Neuronal stem cell (in vitro differentiated cells): Measurements from ENCODE around the gene GPR55.

Source experiments
- DNase-seq: peaks from one replicate; pipeline ENCODE4 v3.0.0-alpha.2; 2013; ENCODE audit warnings: low spot score
- H2AFZ ChIP-seq: one replicate; pipeline ENCODE4 v1.6.1; 2013; ENCODE audit warnings: mild to moderate bottlenecking, low read length, inconsistent platforms
- H2AK5ac ChIP-seq: 2 replicates; pipeline ENCODE4 v1.6.1; 2013; ENCODE audit warnings: low read depth, mild to moderate bottlenecking, inconsistent platforms, low read length, moderate library complexity, mixed read lengths
- H2BK120ac ChIP-seq: 2 replicates; pipeline ENCODE4 v1.6.1; 2013; ENCODE audit warnings: low read depth, mild to moderate bottlenecking, inconsistent platforms, low read length, moderate library complexity, mixed read lengths
- H2BK12ac ChIP-seq: one replicate; pipeline ENCODE4 v1.6.1; 2013; ENCODE audit warnings: low read length, inconsistent platforms
- H2BK15ac ChIP-seq: 2 replicates; pipeline ENCODE4 v1.6.1; 2013; ENCODE audit warnings: mild to moderate bottlenecking, low read length, inconsistent platforms, mixed read lengths
- H2BK5ac ChIP-seq: one replicate; pipeline ENCODE4 v1.6.1; 2013; ENCODE audit warnings: inconsistent platforms, mild to moderate bottlenecking, low read length, moderate library complexity
- H3K14ac ChIP-seq: one replicate; pipeline ENCODE4 v1.6.1; 2013; ENCODE audit warnings: low read length, inconsistent platforms
- H3K18ac ChIP-seq: 2 replicates; pipeline ENCODE4 v1.6.1; 2013; ENCODE audit warnings: low read length, inconsistent platforms
- H3K23ac ChIP-seq: 2 replicates; pipeline ENCODE4 v1.6.1; 2013; ENCODE audit warnings: low read depth, mild to moderate bottlenecking, mixed read lengths, low read length, inconsistent platforms; ENCODE audit not compliant: poor library complexity
- H3K27ac ChIP-seq: replicated peaks from 3 replicates; pipeline ENCODE4 v1.5.1; 2013; ENCODE audit warnings: low read length, inconsistent platforms
- H3K27me3 ChIP-seq, 3 experiments: 2 replicates each; pipeline ENCODE4 v1.6.1; 2013; ENCODE audit warnings: low read length in 3 of 3, mild to moderate bottlenecking in 2 of 3, inconsistent platforms in 1 of 3, low read depth in 1 of 3, mixed read lengths in 1 of 3, moderate library complexity in 1 of 3; ENCODE audit not compliant: control insufficient read depth in 3 of 3, insufficient read depth in 3 of 3
- H3K36me3 ChIP-seq, 2 donors: replicated peaks in 1 of 2; 2 replicates each; pipeline ENCODE4 v1.6.1; 2013; ENCODE audit warnings: low read length in 2 of 2; ENCODE audit not compliant: control insufficient read depth in 2 of 2, insufficient read depth in 2 of 2
- H3K4ac ChIP-seq: 2 replicates; pipeline ENCODE4 v1.6.1; 2013; ENCODE audit warnings: inconsistent platforms, mild to moderate bottlenecking, low read length, moderate library complexity
- H3K4me1 ChIP-seq, 2 donors: 1 replicate in 1 of 2; 2 replicates in 1 of 2; pipeline ENCODE4 v1.6.1; 2013; ENCODE audit warnings: low read length in 2 of 2, low read depth in 1 of 2; ENCODE audit not compliant: control insufficient read depth in 2 of 2, insufficient read depth in 1 of 2
- H3K4me2 ChIP-seq: one replicate; pipeline ENCODE4 v1.6.1; 2013; ENCODE audit warnings: mild to moderate bottlenecking, low read length, inconsistent platforms; ENCODE audit not compliant: insufficient read depth, poor library complexity, severe bottlenecking
- H3K4me3 ChIP-seq, 2 donors: 2 replicates each; pipeline ENCODE4 v1.5.1; 2013; ENCODE audit warnings: low read length in 2 of 2, mild to moderate bottlenecking in 2 of 2, inconsistent platforms in 1 of 2, moderate library complexity in 1 of 2
- H3K79me1 ChIP-seq: one replicate; pipeline ENCODE4 v1.6.1; 2013; ENCODE audit warnings: low read depth, mild to moderate bottlenecking, inconsistent platforms, low read length, moderate library complexity
- H3K9ac ChIP-seq: one replicate; pipeline ENCODE4 v1.6.1; 2013; ENCODE audit warnings: mild to moderate bottlenecking, low read depth, low read length, inconsistent platforms; ENCODE audit not compliant: poor library complexity
- H3K9me3 ChIP-seq, 2 donors: replicated peaks in 1 of 2; 2 replicates each; pipeline versions ENCODE3 to v1.6.1; 2013; ENCODE audit warnings: low read length in 2 of 2, mild to moderate bottlenecking in 2 of 2, inconsistent platforms in 1 of 2, low read depth in 1 of 2, mixed read lengths in 1 of 2, moderate library complexity in 1 of 2; ENCODE audit not compliant: control insufficient read depth in 2 of 2, insufficient read depth in 1 of 2
- H4K8ac ChIP-seq: one replicate; pipeline ENCODE4 v1.6.1; 2013; ENCODE audit warnings: low read depth, mild to moderate bottlenecking, inconsistent platforms, low read length, moderate library complexity
- H4K91ac ChIP-seq: one replicate; pipeline ENCODE4 v1.6.1; 2013; ENCODE audit warnings: low read length, low read depth, mild to moderate bottlenecking, inconsistent platforms; ENCODE audit not compliant: poor library complexity
- WGBS, 2 donors: extraction: QIAGEN DNeasy Blood & Tissue Kit; methylation state at CpG; one replicate each; pipeline ENCODE4 v1.1.7; 2013; ENCODE audit warnings: missing lambda C conversion rate in 2 of 2, mixed read lengths in 1 of 2; ENCODE audit not compliant: insufficient read length in 2 of 2, insufficient replicate concordance in 1 of 2; ENCODE audit errors: extremely low coverage in 2 of 2; 5-methylcytosine and 5-hydroxymethylcytosine counted together

The GPR55 gene

DNA sequence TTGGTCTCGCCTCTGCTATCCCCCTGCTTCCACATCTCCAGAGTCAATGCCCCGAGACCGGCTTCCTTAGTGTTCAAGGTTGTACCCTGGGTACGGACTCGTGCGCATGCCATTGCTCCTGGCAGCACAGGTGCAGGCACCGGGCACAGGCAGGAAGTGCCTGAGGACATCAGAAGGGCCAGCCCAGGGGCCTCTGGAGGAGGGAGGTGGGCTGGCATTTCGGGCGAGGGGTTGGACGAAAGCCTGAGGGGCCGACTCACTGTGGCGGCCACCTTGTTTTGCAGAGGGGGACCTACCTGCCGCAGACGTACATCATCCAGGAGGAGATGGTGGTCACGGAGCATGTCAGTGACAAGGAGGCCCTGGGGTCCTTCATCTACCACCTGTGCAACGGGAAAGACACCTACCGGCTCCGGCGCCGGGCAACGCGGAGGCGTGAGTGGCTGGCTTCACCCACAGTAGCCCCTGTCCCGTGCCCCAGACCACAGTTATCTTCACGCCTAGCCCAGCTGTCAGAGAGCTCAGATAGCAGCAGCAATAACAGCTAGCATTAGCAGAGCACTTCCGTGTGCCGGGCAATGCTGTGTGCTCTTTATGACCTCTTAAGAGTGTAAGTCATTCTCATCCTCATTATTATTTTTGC lies 47.8 kb downstream of the GPR55 start:
- H3K18ac ChIP-seq, result no peak overlapping the region
- H3K79me1 ChIP-seq, result peaks cover 6% of the 10 kb centered on the region
- H3K36me3 ChIP-seq, result peaks cover 42 to 78% of the 10 kb centered on the region in 2 donors
- no CpG with 5 or more reads among the region's 27 CpGs for WGBS, 2 donors
- no peaks in the 10 kb centered on the region for H3K9me3 ChIP-seq
- no peak overlapping the region for H3K14ac ChIP-seq
- H2BK120ac ChIP-seq, result no peak overlapping the region
- no peak overlapping the region for H4K91ac ChIP-seq
- H3K4me2 ChIP-seq, result no peak overlapping the region
- DNase-seq, result no peak
- no peak overlapping the region for H2AK5ac ChIP-seq
- H3K27me3 ChIP-seq, result no peaks in the 10 kb centered on the region
- H2BK12ac ChIP-seq, result no peak overlapping the region
- H3K4me1 ChIP-seq, result peaks cover 0 to 12% of the 10 kb centered on the region in 2 donors
- H2BK5ac ChIP-seq, result no peak overlapping the region
- peak overlapping the region; percentile 48 for H3K23ac ChIP-seq
- no peak overlapping the region for H2AFZ ChIP-seq
- H3K4me3 ChIP-seq, result no peak overlapping the region
- no peak overlapping the region for H3K9ac ChIP-seq
- no peak overlapping the region for H3K4ac ChIP-seq
- H2BK15ac ChIP-seq, result no peak overlapping the region
- no peak overlapping the region for H4K8ac ChIP-seq
- no peak overlapping the region for H3K27ac ChIP-seq

GRCh38 chr2:230875347-230876315 lies 49.4 kb downstream of the GPR55 start:
- H4K91ac ChIP-seq, result no peak overlapping the region
- H3K9me3 ChIP-seq, result no peaks in the 10 kb centered on the region
- H3K18ac ChIP-seq, result peak overlapping the region; percentile 46
- H3K4ac ChIP-seq, result no peak overlapping the region
- no peak overlapping the region for H3K4me3 ChIP-seq
- no peak overlapping the region for H3K14ac ChIP-seq
- no peak overlapping the region for H2BK15ac ChIP-seq
- no peaks in the 10 kb centered on the region for H3K27me3 ChIP-seq
- peak overlapping the region; percentile 48 for H4K8ac ChIP-seq
- peaks cover 10 to 24% of the 10 kb centered on the region in 2 donors for H3K4me1 ChIP-seq
- H2AFZ ChIP-seq, result no peak overlapping the region
- H2AK5ac ChIP-seq, result peak overlapping the region; percentile 7
- peak overlapping the region; percentile 79 for H2BK5ac ChIP-seq
- no peak overlapping the region for H3K27ac ChIP-seq
- DNase-seq, result no peak
- H3K9ac ChIP-seq, result no peak overlapping the region
- H2BK120ac ChIP-seq, result no peak overlapping the region
- H3K23ac ChIP-seq, result peak overlapping the region; percentile 52
- WGBS, 2 donors, result no CpG with 5 or more reads among the region's 34 CpGs
- H3K79me1 ChIP-seq, result peaks cover 9% of the 10 kb centered on the region
- H3K4me2 ChIP-seq, result no peak overlapping the region
- peaks cover 40 to 78% of the 10 kb centered on the region in 2 donors for H3K36me3 ChIP-seq
- no peak overlapping the region for H2BK12ac ChIP-seq

GRCh38 chr2:230874876-230875275 lies 50.2 kb downstream of the GPR55 start:
- Histone ChIP-seq H2BK12ac (no peak overlapping the region), H3K4me1 (peaks cover 17 to 32% of the 10 kb centered on the region in 2 donors), H2BK120ac (peak overlapping the region; percentile 32), H3K27me3 (no peaks in the 10 kb centered on the region), H4K91ac (no peak overlapping the region), H3K79me1 (peaks cover 12% of the 10 kb centered on the region), H2BK15ac (no peak overlapping the region), H2AK5ac (no peak overlapping the region), H3K4ac (no peak overlapping the region), H3K27ac (no peak overlapping the region), H3K4me2 (no peak overlapping the region), H2AFZ (no peak overlapping the region), H3K23ac (no peak overlapping the region), H3K18ac (no peak overlapping the region), H3K36me3 (peaks cover 40 to 75% of the 10 kb centered on the region in 2 donors), H3K14ac (no peak overlapping the region), H3K9me3 (no peaks in the 10 kb centered on the region), H3K9ac (no peak overlapping the region), H3K4me3 (no peak overlapping the region), H2BK5ac (peak overlapping the region; percentile 79), H4K8ac (no peak overlapping the region)
- no peak for DNase-seq
- WGBS, 2 donors, result no CpG with 5 or more reads among the region's 10 CpGs

- H3K27ac ChIP-seq, result no peak overlapping the region
- H2BK120ac ChIP-seq, result peak overlapping the region; percentile 32
- H3K27me3 ChIP-seq, result no peaks in the 10 kb centered on the region
- no peak overlapping the region for H3K14ac ChIP-seq
- H3K4me3 ChIP-seq, result no peak overlapping the region
- no peak overlapping the region for H2AFZ ChIP-seq
- peaks cover 16% of the 10 kb centered on the region for H3K79me1 ChIP-seq
- no peak overlapping the region for H3K4ac ChIP-seq
- WGBS, 2 donors, result no CpG with 5 or more reads among the region's 11 CpGs
- no peak overlapping the region for H2BK12ac ChIP-seq
- H4K8ac ChIP-seq, result no peak overlapping the region
- no peak overlapping the region for H3K18ac ChIP-seq
- no peak overlapping the region for H3K4me2 ChIP-seq
- no peak overlapping the region for H3K9ac ChIP-seq
- H2BK5ac ChIP-seq, result peak overlapping the region; percentile 79
- H4K91ac ChIP-seq, result no peak overlapping the region
- no peak for DNase-seq
- no peaks in the 10 kb centered on the region for H3K9me3 ChIP-seq
- no peak overlapping the region for H2BK15ac ChIP-seq
- H3K4me1 ChIP-seq, result peaks cover 22 to 36% of the 10 kb centered on the region in 2 donors
- H3K36me3 ChIP-seq, result peaks cover 38 to 73% of the 10 kb centered on the region in 2 donors
- H2AK5ac ChIP-seq, result no peak overlapping the region
- peak overlapping the region; percentile 31 for H3K23ac ChIP-seq
These were observed 50.6 kb downstream of the GPR55 start for GRCh38 chr2:230874456-230874855.
